HCT116 (cell line): ENCODE results near the gene SHANK2. TPM values are rescaled to one million over a fixed set of nuclear protein-coding genes. Genes with fewer than 3 reads are reported as not detected.
A peak's percentile ranks its signal among the peaks of the same experiment; 100 is the strongest.

Source experiments
- ATAC-seq: fragments of 200-7000 bp; cut with Tn5 transposase; 2 replicates; pipeline ENCODE4 v1.9.1; 2020; ENCODE audit warnings: mild to moderate bottlenecking, moderate library complexity
- BruUV-seq: library from RNA; stranded (reverse); fragments of 400-500 nt; replicated peaks from 2 replicates; lab custom pipeline; 2021; lab: Mats Ljungman, UMichigan
- CTCF ChIA-PET: fragments of 300-600 bp; sonication (Branson Sonifier 250); formaldehyde crosslinking; loops from one replicate; lab custom pipeline; 2021; ENCODE audit warnings: antibody characterized with exemption; lab: Charles Lee
- POLR2A ChIA-PET: fragments of 300-600, 350-600 bp; sonication (Branson Sonifier 250); formaldehyde crosslinking; loops from one replicate; lab custom pipeline; 2021; ENCODE audit warnings: antibody characterized with exemption; lab: Charles Lee
- RAD21 ChIA-PET, 2 experiments: fragments of 300-600 bp; sonication (Branson Sonifier 250); formaldehyde crosslinking; loops; one replicate each; lab custom pipeline; 2023; ENCODE audit warnings: low total read pairs in 2 of 2; ENCODE audit not compliant: uncharacterized antibody in 2 of 2, unreplicated experiment in 2 of 2, low non-redundant PET in 1 of 2; lab: Charles Lee
- DNase-seq: peaks from one replicate; pipeline ENCODE4 v3.0.0-alpha.2; 2010; ENCODE audit warnings: low read depth, low spot score
- H2AFZ ChIP-seq: fragments of 200-600 bp; shearing (Covaris generic), sonication (generic); 2 replicates; pipeline ENCODE4 v1.6.1; 2017; ENCODE audit warnings: low read depth, mixed run types, mixed read lengths, antibody characterized with exemption, low read length; ENCODE audit not compliant: poor library complexity, severe bottlenecking
- H3K27ac ChIP-seq: 2 replicates; pipeline ENCODE4 v1.5.1; 2012; ENCODE audit warnings: low read depth, low read length
- H3K27me3 ChIP-seq: fragments of 200-600 bp; sonication (generic); 2 replicates; pipeline ENCODE4 v1.6.1; 2016; ENCODE audit warnings: mixed run types, low read length, mixed read lengths; ENCODE audit not compliant: insufficient read depth
- H3K36me3 ChIP-seq, 2 experiments: fragments of 200-500 bp in 1 of 2; fragments of 200-600 bp in 1 of 2; sonication (Bioruptor generic) in 1 of 2; sonication (generic) in 1 of 2; 2 replicates each; pipeline versions ENCODE4 v1.5.1 to v1.6.1; 2014 to 2016; ENCODE audit warnings: low read length in 2 of 2, inconsistent platforms in 1 of 2, mixed read lengths in 1 of 2, mixed run types in 1 of 2; ENCODE audit not compliant: insufficient read depth in 2 of 2, control insufficient read depth in 1 of 2
- H3K4me1 ChIP-seq, 2 experiments: fragments of 200-600 bp in 1 of 2; sonication (generic) in 1 of 2; 2 replicates each; pipeline versions ENCODE4 v1.5.1 to v1.6.1; 2012 to 2017; ENCODE audit warnings: low read length in 2 of 2, inconsistent platforms in 1 of 2, mild to moderate bottlenecking in 1 of 2, mixed read lengths in 1 of 2, mixed run types in 1 of 2, moderate library complexity in 1 of 2; ENCODE audit not compliant: insufficient read depth in 2 of 2, control insufficient read depth in 1 of 2
- H3K4me2 ChIP-seq: fragments of 200-600 bp; sonication (generic); 2 replicates; pipeline ENCODE4 v1.6.1; 2017; ENCODE audit warnings: mixed run types, low read length, mixed read lengths
- H3K4me3 ChIP-seq, 2 experiments: fragments of 200-600 bp in 1 of 2; sonication (generic) in 1 of 2; replicated peaks in 1 of 2; 2 replicates each; pipeline ENCODE4 v1.5.1; 2011 to 2016; ENCODE audit warnings: low read length in 2 of 2, control low read depth in 1 of 2, low read depth in 1 of 2, mild to moderate bottlenecking in 1 of 2, mixed read lengths in 1 of 2, mixed run types in 1 of 2
- H3K79me2 ChIP-seq: fragments of 200-600 bp; sonication (generic); 2 replicates; pipeline ENCODE4 v1.6.1; 2017; ENCODE audit warnings: mild to moderate bottlenecking, mixed run types, low read length, moderate library complexity, mixed read lengths; ENCODE audit not compliant: insufficient read depth
- H3K9ac ChIP-seq: fragments of 200-600 bp; sonication (generic); 2 replicates; pipeline ENCODE4 v1.6.1; 2016; ENCODE audit warnings: low read length, mixed read lengths
- H3K9me2 ChIP-seq: fragments of 200-600 bp; sonication (generic), shearing (Covaris generic); 2 replicates; pipeline ENCODE4 v1.6.1; 2017; ENCODE audit warnings: mixed run types, mild to moderate bottlenecking, moderate library complexity; ENCODE audit not compliant: insufficient read depth
- H3K9me3 ChIP-seq, 2 experiments: fragments of 200-500 bp in 1 of 2; fragments of 200-600 bp in 1 of 2; sonication (Bioruptor generic) in 1 of 2; sonication (generic) in 1 of 2; 2 replicates each; pipeline ENCODE4 v1.6.1; 2014 to 2017; ENCODE audit warnings: low read length in 2 of 2, mixed read lengths in 2 of 2, inconsistent platforms in 1 of 2, low read depth in 1 of 2, mild to moderate bottlenecking in 1 of 2, mixed run types in 1 of 2, moderate library complexity in 1 of 2; ENCODE audit not compliant: control insufficient read depth in 1 of 2, insufficient read depth in 1 of 2
- H4K20me1 ChIP-seq: fragments of 200-600 bp; sonication (generic), shearing (Covaris generic); 2 replicates; pipeline ENCODE4 v1.6.1; 2017; ENCODE audit warnings: mixed run types, mild to moderate bottlenecking, moderate library complexity; ENCODE audit not compliant: insufficient read depth
- ATF3 ChIP-seq: IDR thresholded peaks from 2 replicates; pipeline ENCODE4 v1.6.1; 2012
- CBX3 ChIP-seq: IDR thresholded peaks from 2 replicates; pipeline ENCODE4 v1.6.1; 2012; ENCODE audit warnings: low read depth
- CEBPB ChIP-seq: IDR thresholded peaks from 2 replicates; pipeline ENCODE4 v1.6.1; 2012; ENCODE audit warnings: low read depth
- CTCF ChIP-seq, 3 experiments: fragments of 200-600 bp in 1 of 3; sonication (generic) in 1 of 3; IDR thresholded peaks in 2 of 3; conservative IDR thresholded peaks in 1 of 3; 2 replicates each; pipeline ENCODE4 v1.5.1; 2012 to 2017; ENCODE audit warnings: low read depth in 2 of 3, low read length in 2 of 3, antibody characterized with exemption in 1 of 3, borderline replicate concordance in 1 of 3, control low read depth in 1 of 3, mild to moderate bottlenecking in 1 of 3, mixed read lengths in 1 of 3, mixed run types in 1 of 3, moderate library complexity in 1 of 3; ENCODE audit not compliant: insufficient read depth in 1 of 3
- EZH2phosphoT487 ChIP-seq: fragments of 200-600 bp; IDR thresholded peaks from 2 replicates; pipeline ENCODE4 v1.6.1; 2018; ENCODE audit warnings: antibody characterized with exemption, borderline replicate concordance
- FOSL1 ChIP-seq: IDR thresholded peaks from 2 replicates; pipeline ENCODE4 v1.6.1; 2012; ENCODE audit warnings: low read depth
- JUND ChIP-seq: IDR thresholded peaks from 2 replicates; pipeline ENCODE4 v1.6.1; 2012
- MAX ChIP-seq: IDR thresholded peaks from 2 replicates; pipeline ENCODE4 v1.6.1; 2012
- RAD21 ChIP-seq: IDR thresholded peaks from 2 replicates; pipeline ENCODE4 v1.6.1; 2012; ENCODE audit warnings: low read depth, mild to moderate bottlenecking
- SIN3A ChIP-seq: IDR thresholded peaks from 2 replicates; pipeline ENCODE4 v1.6.1; 2012; ENCODE audit warnings: low read depth
- SP1 ChIP-seq: IDR thresholded peaks from 2 replicates; pipeline ENCODE4 v1.6.1; 2012; ENCODE audit warnings: low read depth
- SRF ChIP-seq: IDR thresholded peaks from 2 replicates; pipeline ENCODE4 v1.6.1; 2012; ENCODE audit warnings: low read depth
- TCF7L2 ChIP-seq: IDR thresholded peaks from 2 replicates; pipeline ENCODE4 v1.7.0; 2011; ENCODE audit warnings: borderline replicate concordance, inconsistent platforms; ENCODE audit not compliant: insufficient read depth, insufficient read length; ENCODE audit errors: extremely low read depth
- YY1 ChIP-seq: IDR thresholded peaks from 2 replicates; pipeline ENCODE4 v1.6.1; 2011; ENCODE audit warnings: low read length, low read depth, moderate library complexity, mild to moderate bottlenecking; ENCODE audit not compliant: insufficient replicate concordance; ENCODE audit errors: extremely low read depth
- ZBTB33 ChIP-seq: IDR thresholded peaks from 2 replicates; pipeline ENCODE4 v1.6.1; 2011; ENCODE audit warnings: mild to moderate bottlenecking, low read length, moderate library complexity; ENCODE audit not compliant: insufficient replicate concordance; ENCODE audit errors: extremely low read depth
- ZFX ChIP-seq: fragments of 450-650 bp; IDR thresholded peaks from 2 replicates; pipeline ENCODE4 v1.6.1; 2017
- intact Hi-C: fragments of 100-400 bp; cut with micrococcal nuclease; formaldehyde crosslinking; loops from 2 replicates; pipeline ENCODE4 v1.10.0; 2022
- total RNA-seq: library from RNA; stranded (reverse); gene quantifications from one replicate; pipeline ENCODE4 v1.2.1, GENCODE V29; 2021; ENCODE audit not compliant: unreplicated experiment

Gene SHANK2
- total RNA-seq, 1 experiment from 2014 or later: 16.9 TPM

- TF ChIP-seq CTCF (IDR thresholded peaks at IDR 0.05 in 2 of 3, conservative IDR thresholded peaks at IDR 0.05 in 1 of 3; ENCODE audit: borderline replicate concordance in 1 of 3, insufficient read depth in 1 of 3, low read depth in 2 of 3, low read length in 2 of 3) (no peak), ATF3 (no peak)
Observed at GRCh38 chr11:71255323-71255722, 2.9 kb upstream of the SHANK2 start (continued).

- Histone ChIP-seq H3K36me3 (no peaks in the 10 kb centered on the region), H3K9ac (no peak overlapping the region), H3K4me2 (peak overlapping the region; percentile 99), H3K27ac (no peak overlapping the region), H3K4me3 (no peak overlapping the region), H3K9me3 (no peaks in the 10 kb centered on the region), H2AFZ (no peak overlapping the region), H3K9me2 (no peaks in the 10 kb centered on the region), H4K20me1 (no peaks in the 10 kb centered on the region), H3K27me3 (no peaks in the 10 kb centered on the region), H3K79me2 (peaks cover 4% of the 10 kb centered on the region; the same call in 1 of the 2 replicates), H3K4me1 (peaks cover 5 to 13% of the 10 kb centered on the region in 2 experiments)
- DNase-seq: no peak
- POLR2A ChIA-PET: no interaction called here
- no peak for TF ChIP-seq SRF
- TF ChIP-seq ZFX: no peak
- no peak for TF ChIP-seq SIN3A
- TF ChIP-seq YY1: no peak
- TF ChIP-seq CEBPB: no peak
- no peak for TF ChIP-seq TCF7L2
- no peak for TF ChIP-seq CBX3
- TF ChIP-seq MAX: no peak
- no peak for TF ChIP-seq ZBTB33
- TF ChIP-seq RAD21: no peak
- TF ChIP-seq FOSL1: no peak
- no peak for TF ChIP-seq SP1
- no peak for TF ChIP-seq EZH2phosphoT487
- no peak for TF ChIP-seq JUND
- RAD21 ChIA-PET: no interaction called here
- ATAC-seq: no peak
- intact Hi-C loops: loop anchor here (2.0 kb wide), 2 partner anchors 45 to 133 kb away; no protein-coding TSS in a partner anchor
- CTCF ChIA-PET: interaction anchor here (3.0 kb wide), 1 partner anchor 133 kb away, joined by 15 read pairs; no protein-coding TSS in a partner anchor
- BruUV-seq: no TSS peak
Observed at GRCh38 chr11:71253794-71254193, 1.4 kb upstream of the SHANK2 start.
